ENCODE results near the gene ERCC4.

- TF ChIP-seq CTCF (IDR thresholded peaks at IDR 0.05) (no peak), POLR2A (IDR thresholded peaks at IDR 0.05) (no peak)
Measured at GRCh38 chr16:13951611-13952010, 31.7 kb downstream of the ERCC4 start.

All from ovary (tissue), 3 donors.